ENCODE results near the gene PTPRN2.
"Not testable (repeated sequence)": the region's sequence is repeated elsewhere in the genome, so short reads cannot be mapped to it uniquely, and the experiment has no call there.

The PTPRN2 gene

DNA sequence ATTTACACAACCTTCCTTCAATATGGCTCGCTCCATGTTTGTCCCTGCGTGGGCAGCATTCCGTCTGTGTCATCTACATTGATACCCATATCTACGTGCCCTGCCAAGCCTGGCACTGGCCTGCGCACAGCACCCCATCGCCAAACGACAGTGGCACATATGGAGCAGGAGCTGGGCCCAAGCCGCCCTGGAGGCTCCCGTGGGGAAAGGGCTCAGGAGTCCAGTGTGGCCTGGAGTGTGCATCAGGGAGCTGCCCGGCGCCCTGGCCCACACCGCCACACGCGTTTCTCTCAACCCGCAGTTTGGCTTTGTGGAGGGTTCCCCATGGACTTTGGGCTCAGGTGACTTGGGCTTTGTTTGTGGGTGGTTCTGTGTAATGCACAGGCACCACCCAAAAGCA lies 273.2 kb downstream of the PTPRN2 start:
- DNase-seq: no peak

DNA sequence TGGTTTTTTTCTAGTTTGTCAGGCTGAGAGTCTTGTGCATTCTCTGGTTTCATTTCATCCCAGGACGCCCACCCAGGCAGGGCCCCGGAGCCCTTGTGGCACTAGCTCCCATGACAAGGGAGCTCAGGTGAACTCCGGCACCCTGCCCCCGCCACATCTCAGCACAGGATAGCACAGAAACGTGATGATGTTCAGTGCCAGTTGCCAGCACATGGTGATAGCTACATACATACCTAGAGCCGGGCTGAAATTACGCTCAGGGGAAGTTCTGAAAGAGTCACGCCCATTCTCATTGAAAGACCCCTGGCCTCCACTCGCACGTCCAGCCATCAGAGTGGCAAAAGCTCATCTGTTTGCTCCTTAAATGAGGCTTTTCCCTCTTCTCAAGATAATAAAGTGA lies 273.7 kb downstream of the PTPRN2 start:
- DNase-seq: no peak

DNA sequence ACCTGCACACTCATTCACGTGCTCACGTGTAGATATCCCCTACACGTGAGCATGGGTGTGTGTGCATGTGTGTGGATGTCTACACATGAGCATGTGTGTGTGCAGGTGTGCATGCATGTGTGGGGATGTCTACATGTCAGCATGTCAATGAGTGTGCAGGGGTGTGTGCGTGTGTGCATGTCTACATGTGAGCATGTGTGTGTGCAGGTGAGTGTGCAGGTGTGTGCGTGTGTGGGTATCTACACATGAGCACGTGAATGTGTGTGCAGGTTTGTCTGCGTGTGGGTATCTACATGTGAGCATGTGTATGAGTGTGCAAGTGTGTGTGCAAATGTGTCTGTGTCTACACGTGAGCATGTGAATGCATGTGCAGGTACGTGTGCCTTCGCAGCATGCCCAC lies 274.8 kb downstream of the PTPRN2 start:
- DNase-seq: no peak

DNA sequence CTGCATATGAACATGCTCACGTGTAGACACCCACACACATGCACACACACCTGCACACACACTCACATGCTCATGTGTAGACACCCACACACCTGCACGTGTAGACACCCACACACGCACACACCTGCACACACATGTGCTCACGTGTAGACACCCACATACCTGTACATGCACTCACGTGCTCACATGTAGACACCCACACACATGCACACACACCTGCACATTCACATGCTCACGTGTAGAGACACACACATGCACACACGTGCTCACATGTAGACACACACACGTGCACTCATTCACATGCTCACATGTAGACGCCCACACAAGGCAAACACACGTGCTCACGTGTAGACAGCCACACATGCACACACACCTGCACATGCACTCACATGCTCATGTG lies 275.8 kb downstream of the PTPRN2 start:
- no peak for DNase-seq

DNA sequence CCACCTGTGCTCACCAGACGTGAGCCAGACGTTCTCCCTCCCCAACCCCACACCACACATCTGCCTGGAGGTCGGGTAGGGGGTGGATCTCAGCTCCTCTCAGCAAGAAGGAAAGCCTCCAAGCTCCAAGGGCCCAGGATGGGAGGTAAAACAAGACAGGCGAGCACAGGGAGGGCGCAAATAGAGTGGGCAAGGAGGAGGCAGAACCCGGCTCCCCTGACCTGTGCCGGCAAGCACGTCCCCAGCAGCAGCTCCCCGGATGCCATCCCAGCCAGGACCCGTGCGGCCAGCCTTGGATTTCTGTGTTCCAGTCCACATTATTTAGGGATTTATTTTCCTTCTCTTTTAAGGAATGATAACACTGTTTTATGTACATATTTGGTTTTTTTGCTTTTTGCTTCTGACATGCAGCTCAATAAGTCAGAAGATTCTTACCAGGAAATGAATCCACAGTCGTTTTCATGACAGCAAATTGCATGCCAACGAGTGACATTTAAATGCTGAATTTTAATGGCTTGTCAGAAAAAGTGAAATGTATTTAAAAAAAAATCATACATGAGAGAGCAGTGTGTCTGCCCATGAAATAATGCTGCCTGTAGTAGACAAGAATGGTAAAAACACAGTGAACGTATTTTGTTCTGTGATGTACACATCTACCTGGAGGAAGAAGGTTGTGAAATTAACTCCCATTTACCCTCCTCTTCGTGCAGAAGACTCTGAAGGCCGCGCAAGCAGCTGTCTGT lies 276.5 kb downstream of the PTPRN2 start:
- DNase-seq: no peak

DNA sequence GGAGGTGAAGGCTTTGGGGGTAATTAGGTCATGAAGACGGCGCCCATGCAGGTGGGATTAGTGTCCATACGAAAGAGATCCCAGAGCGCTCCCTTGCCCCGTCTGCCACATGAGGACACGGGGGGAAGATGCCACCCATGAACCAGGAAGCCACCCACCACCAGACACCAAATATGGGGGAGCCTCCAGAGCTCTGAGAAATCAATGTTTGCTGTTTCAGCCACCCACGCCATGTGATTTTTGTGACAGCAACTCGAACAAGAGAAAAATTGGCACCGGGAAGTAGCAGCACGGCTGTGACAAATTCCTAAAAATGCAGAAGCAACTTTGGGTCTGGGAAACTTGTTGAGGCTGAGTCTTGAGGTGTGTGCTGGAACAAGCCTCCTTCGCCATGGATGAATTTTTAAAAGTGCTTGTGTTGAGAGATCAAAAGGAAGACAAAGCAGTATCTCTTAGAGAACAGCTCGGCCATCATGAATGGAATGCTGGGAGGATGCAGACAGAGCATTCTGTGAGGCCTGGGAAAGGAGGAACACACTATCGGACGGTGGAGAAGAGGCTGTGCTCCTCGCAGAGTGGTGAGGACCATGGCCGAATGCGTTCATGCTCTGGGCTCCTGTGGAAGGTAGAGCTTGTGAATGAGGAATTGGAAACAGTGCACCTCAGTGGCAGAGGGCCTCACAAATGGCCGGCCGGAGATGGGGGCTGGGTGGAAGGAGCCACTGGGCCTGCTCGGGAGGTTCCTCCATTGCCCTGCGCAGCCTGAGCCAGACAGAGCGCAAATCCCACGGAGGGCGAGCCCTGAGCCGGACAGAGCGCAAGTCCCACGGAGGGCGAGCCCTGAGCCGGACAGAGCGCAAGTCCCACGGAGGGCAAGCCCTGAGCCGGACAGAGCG lies 277.5 kb downstream of the PTPRN2 start:
- DNase-seq: no peak

DNA sequence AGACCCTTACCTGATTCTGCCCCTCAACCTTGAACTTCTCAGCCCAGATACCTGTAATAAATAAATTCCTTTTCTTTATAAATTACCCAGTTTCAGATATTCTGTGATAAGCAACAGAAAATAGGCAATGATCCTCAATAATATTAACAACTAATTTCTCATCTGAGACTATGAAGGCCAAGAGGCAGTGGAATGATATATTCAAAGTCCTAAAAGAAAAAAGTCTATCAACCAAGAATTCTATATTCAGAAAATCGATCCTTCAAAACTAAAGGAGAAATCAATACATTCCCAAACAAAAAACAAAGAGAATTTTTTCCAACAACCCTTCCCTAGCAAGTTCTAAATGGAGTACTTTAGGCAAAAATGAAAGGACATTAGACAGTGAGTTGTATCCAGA lies 279.6 kb downstream of the PTPRN2 start:
- DNase-seq: no peak

DNA sequence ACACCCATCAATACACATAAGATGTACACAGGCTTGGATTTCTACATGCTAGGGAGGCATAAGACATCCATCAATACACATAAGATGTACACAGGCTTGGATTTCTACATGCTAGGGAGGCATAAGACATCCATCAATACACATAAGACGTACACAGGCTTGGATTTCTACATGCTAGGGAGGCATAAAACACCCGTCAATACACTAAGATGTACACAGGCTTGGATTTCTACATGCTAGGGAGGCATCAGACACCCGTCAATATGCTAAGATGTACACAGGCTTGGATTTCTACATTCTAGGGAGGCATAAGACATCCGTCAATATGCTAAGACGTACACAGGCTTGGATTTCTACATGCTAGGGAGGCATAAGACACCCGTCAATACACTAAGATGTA lies 283.6 kb downstream of the PTPRN2 start:
- not testable (repeated sequence) for DNase-seq

DNA sequence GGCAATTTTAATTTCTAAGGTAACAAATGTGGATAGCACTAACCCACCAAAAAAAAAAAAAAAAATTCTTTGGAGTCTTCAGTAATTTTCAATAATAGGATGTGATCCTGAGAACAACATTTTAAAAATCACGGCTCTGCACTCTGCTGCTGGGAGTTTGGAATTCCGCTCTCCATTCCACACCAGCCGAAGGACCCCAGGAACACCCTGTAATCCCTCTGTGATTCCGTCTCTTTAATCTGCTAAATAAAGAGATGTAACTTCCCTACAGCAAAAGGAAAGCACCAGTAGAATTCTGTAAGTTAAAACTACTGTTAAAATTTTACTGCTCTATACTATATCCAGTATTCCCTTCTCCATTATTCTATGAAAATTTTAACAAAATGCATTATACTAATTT lies 284.5 kb downstream of the PTPRN2 start:
- no peak for DNase-seq

DNA sequence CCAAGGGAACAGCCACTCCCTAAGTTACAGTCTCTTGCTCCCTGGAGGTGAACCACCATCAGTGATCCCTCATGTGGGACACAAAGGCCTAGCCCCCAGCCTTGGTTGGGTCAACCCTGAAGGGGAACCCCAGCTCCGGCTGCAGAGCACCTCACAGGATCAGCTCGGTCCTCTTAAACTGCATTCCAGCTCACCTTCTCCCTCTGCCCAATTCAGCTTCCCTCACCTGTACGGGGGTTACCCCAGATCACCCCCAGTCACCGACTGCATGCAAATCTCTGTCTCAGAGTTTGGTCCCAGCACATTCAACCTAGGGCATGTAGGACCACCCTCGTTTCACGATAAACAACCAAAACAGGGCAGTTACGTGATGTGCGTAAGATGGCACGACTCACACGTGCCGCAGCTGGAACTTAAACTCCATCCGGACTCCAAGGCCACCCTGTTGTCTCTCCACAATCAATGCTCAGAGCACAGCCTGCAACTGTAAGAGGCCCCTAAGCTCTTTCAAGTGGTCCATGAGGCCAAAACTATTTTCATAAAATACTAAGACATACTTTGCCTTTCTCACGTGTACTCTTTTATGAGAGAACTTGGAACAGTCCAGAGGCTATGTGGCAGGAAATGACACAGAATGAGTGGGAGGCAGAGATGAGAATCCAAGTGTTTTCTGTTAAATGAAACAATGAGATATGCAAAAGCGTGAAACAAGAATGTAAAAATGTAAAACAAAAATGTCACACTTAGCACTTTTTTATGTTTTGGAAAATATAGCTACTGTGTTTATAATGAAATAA lies 285.2 kb downstream of the PTPRN2 start:
- no peak for DNase-seq

DNA sequence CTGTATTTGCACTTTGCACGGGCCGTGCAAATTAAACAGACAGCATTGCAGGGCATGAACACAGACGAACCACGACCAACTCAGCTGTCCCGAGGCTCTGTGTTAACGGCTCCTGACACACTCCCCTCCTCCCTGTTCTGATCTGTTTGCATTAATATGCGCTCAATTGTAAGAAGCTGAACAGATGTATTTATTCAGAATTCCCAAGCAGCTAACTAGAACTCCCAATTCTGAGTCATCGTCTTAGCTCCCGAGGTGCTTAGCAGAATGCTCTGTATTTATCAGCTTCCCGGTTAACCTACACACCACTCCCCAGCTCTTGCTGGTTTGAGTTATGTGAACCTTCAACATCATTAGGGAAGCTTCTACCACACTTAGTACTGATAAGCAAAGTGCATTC lies 286.4 kb downstream of the PTPRN2 start:
- no peak for DNase-seq

DNA sequence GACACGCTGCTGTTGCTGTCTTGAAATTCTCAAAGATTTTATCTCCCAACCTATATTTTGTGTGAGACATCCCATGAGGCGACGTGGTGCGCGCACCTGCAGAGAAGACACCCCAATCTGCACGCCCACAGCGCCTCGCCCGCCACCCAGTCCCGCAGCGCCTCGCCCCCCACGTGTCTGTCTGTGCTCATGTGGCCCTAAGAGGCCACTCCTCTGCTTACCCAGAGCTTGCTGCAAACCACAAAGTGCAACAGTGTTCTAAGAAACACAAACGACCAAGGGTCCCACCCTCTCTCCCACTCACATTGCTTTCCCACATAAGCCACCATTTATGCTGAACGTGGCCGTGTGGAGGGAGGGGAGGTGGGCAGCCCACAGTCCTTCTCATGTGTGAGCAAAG lies 287.2 kb downstream of the PTPRN2 start:
- DNase-seq: no peak

DNA sequence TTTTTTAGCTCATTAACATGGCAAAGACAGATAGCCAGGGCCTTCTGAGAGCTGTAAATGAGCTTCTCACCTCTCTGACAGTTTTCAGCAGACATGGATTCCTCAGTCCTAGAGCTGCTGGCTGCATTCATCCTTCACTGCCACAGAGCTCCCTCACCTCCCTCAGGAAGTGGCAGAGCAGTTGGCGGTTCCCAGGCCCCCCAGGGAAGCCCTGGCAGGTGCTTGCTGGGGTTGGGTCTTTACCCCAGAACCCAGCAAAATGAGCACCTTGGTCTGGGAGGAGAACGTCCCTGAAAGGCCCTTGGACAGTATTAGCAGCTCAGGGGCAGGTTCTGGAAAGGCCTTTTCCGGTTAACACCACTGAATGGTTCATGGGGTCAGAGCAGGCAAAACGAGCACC lies 288.0 kb downstream of the PTPRN2 start:
- no peak for DNase-seq

DNA sequence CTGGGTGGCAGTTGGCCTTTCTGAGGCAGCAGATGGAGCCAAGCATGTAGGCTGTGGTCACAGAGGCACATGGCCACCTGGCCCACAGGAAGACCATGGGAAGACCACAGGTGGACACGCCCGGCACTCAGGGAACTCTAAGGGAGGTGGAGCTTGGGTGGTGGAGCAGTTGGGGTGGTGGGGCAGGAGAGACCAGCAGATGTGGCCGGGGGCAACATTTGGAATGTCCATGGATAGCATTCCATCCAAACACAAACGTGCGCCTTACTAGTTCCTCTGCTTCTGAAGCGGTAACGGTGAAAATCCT lies 290.9 kb downstream of the PTPRN2 start:
- no peak for DNase-seq

DNA sequence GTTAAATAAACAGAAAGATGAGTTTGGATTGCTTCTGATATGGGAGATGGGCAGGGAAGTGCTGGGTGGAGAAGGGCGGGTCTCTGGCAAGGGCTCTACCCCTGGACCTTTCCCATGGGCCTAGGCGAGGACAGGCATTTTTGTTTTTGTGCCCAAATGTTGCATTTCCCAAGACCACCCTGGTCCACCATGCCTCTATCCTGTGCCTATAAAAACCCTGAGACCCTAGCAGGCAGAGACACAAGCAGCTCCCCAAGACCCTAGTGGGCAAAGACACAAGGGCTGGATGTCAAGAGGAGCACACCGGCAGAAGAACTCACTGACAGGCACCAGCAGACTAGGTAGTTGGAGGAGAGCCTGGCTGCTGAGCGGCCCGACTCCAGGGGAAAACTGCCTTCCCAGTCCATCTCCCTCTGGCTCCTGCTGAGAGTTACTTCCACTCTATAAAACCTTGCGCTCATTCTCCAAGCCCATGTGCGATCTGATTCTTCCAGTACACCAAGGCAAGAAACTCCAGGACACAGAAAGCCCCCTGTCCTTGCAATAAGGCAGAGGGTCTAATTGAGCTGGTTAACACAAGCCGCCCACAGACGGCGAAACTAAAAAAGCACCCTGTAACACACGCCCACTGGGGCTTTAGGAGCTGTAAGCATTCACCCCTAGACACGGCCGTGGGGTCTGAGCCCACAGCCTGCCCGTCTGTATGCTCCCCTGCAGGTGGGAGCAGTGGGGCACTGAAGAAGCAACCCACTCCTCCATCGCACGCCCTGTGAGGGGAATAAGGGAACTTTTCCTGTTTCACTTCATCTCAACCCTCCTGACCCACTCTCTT lies 291.4 kb downstream of the PTPRN2 start:
- DNase-seq: no peak

DNA sequence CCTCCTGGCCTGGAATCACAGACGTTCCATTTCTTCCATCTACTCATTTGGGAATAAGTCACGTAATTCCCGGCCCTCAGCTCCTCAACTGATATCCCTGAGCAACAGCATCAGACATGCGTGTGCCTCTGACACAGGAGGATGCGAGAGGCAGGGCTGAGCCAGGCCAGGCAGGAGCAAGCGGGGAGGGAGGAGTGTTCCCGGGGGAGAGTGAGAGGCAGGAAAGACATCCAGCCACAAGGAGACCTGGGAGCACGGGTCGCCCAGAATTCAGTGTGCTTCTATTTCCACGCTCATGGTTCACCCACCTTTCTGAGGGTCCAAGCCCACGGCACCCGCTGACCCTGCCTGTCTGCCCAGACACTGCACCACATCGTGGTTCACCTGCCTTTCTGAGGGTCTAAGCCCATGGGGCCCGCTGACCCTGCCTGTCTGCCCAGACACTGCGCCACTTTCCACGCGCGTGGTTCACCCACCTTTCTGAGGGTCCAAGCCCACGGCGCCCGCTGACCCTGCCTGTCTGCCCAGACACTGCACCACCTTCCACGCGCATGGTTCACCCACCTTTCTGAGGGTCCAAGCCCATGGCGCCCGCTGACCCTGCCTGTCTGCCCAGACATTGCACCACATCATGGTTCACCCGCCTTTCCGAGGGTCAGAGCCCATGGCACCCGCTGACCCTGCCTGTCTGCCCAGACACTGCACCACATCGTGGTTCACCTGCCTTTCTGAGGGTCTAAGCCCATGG lies 293.0 kb downstream of the PTPRN2 start:
- DNase-seq: not testable (repeated sequence)

DNA sequence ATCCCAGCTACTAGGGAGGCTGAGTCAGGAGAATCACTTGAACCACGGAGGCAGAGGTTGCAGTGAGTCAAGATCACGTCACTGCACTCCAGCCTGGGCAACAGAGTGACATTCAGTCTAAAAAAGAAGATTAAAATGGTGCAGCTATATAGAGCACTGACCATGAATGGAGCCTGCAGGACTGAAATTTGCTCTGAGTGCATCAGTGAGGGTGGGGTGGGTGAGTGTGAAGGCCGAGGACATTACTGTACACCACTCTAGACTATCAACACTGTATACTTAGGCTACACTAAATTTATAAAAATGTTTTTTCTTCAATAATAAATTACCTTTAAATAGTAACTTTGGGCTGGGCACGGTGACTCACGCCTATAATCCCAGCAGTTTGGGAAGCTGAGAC lies 294.7 kb downstream of the PTPRN2 start:
- no peak for DNase-seq

DNA sequence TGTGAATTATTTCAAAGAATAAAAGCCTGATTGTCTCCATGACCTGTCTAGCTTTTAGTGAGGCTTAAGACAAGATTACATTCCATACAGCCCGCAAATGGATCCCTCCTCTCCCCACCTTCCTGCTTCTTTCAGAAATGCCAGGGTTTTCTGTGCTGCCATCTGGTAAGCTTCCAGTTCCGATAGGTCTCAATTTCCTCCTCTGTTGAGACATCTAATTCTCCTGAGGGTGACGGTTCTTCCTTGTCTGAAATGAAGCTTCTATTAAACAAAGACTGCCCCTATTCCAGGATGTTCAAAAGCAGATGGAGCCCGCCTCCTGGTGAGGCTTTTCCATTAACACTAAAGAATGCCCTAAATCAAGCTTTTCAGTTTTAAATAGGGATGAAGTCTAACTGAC lies 295.6 kb downstream of the PTPRN2 start:
- DNase-seq: no peak

DNA sequence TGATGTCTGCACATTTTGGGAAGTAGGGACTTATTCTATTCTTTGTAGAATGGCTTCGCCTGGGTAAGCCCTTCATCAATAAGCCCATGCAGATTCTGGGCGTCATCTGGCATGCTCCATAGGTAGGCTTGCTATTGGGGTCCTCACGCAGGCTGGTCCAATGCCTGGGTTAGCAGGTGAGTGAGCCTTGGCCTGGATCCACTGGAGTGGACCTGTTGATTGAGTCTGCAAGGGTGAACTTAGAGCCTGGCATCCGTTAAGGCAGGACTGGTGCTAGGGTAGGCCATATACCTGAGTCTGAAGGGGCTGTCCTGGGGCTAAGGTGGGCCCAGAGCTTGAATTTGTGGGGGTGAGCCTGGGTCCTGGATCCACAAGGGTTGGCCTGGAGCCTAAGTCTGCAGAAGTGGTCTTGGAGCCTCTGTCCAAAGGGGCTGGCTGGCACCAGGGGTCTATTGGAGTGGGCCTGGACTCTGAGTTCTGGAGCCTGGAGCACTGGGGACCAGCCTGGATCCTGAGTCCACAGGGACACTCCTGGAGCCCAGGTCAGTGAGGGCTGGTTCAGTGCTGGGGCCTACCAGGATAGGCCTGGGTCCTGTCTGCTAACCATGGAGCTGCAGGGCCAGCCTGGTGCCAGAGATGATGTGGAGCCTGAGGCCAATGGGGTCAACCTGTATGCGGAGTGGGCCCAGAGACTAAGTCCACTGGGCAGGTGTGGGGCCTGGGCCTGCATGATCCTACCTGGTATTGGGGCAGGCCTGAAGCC lies 297.7 kb downstream of the PTPRN2 start:
- DNase-seq: no peak

DNA sequence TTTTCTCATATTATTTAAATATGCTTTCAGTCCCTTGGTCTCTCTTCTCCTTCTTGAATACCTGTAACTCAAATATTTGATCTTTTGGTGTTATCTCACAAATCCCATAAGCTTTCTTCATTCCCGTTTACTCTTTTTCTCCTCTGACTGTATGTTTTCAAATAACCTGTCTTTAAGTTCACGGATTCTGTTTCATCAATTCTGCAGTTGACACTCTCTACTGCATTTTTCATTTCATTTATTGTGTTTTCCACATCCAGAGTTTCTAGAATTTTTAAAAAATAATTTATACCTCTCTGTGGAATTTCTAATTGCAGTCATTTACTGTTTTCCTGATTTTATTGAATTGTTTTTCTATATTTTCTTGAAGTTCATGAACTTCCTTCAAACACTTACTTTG lies 298.4 kb downstream of the PTPRN2 start:
- DNase-seq: no peak

DNA sequence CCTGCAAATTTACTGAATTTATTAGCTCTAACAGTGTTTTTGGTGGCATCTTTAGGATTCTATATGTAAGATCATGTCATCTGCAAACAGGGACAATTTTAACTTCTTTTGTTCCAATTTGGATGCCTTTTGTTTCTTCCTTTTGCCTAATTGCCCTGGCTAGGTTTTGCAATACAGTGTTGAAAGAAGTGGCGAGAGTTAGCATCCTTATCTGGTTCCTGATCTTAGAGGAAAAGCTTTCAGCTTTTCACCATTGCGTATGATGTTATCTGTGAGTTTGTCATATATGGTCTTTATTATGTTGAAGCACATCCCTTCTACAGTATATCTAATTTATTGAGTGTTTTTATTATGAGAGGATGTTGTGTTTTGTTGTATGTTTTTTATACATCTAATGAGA lies 301.4 kb downstream of the PTPRN2 start:
- no peak for DNase-seq
